ENCODE measurements around the gene MVD.

The MVD gene, protein sequence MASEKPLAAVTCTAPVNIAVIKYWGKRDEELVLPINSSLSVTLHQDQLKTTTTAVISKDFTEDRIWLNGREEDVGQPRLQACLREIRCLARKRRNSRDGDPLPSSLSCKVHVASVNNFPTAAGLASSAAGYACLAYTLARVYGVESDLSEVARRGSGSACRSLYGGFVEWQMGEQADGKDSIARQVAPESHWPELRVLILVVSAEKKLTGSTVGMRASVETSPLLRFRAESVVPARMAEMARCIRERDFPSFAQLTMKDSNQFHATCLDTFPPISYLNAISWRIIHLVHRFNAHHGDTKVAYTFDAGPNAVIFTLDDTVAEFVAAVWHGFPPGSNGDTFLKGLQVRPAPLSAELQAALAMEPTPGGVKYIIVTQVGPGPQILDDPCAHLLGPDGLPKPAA

GRCh38 chr16:88662843-88663606, at the start of gene MVD:
MVD (minus strand) TSS chr16:88663091; CDS start chr16:88663080, 11 bp downstream.
- DNase-seq (ENCODE audit: low spot score), result peak; percentile 99

DNA sequence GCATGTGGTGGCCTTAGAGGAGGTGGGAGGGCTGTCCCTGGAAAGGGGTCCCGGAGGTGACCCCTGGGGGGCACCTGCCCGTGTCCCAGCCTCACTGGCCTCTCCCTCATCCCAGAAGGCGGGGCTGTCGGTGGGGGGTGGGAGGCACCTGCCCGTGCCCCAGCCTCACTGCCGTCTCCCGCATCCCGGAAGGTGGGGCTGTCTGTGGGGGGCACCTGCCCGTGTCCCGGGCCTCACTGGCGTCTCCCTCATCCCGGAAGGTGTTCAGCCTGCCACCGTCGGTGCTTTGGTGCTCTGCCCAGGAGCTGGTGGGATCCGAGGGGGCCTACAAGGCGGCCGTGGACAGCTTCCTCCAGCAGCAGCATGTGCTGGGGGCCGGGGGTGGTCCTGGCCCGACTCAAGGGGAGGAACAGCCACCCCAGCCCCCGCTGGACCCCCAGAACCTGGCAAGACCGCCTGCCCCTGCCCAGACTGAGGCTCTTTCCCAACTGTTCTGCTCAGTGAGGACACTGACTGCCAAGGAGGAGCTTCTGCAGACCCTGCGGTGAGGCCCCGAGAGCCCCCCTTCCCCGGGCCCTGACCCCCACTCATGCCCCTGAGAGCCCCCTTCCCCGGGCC, 49.6 kb upstream of the MVD start:
- DNase-seq (ENCODE audit: low spot score), result no peak

GRCh38 chr16:88711750-88712340, 49.0 kb upstream of the MVD start:
- DNase-seq (ENCODE audit: low spot score), result no peak

DNA sequence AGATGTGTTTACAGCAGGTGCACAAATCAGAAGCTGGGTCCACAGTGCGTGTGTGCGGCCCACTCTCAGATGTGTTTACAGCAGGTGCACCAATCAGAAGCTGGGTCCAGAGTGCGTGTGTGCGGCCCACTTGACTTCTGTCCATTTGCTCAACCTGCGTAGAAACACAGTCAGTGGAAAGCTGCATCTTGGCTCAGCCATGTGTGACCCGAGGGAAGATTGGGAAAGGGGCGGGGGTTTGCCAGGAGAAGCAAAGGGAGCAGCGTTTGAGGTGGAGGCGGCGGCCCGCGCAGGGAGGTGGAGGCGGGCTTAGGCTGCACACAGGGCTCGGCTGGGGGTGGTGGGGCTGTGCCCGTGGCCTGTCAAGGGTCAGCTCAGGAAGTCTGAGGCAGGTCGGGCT, 47.7 kb upstream of the MVD start:
- DNase-seq (ENCODE audit: low spot score), result no peak

DNA sequence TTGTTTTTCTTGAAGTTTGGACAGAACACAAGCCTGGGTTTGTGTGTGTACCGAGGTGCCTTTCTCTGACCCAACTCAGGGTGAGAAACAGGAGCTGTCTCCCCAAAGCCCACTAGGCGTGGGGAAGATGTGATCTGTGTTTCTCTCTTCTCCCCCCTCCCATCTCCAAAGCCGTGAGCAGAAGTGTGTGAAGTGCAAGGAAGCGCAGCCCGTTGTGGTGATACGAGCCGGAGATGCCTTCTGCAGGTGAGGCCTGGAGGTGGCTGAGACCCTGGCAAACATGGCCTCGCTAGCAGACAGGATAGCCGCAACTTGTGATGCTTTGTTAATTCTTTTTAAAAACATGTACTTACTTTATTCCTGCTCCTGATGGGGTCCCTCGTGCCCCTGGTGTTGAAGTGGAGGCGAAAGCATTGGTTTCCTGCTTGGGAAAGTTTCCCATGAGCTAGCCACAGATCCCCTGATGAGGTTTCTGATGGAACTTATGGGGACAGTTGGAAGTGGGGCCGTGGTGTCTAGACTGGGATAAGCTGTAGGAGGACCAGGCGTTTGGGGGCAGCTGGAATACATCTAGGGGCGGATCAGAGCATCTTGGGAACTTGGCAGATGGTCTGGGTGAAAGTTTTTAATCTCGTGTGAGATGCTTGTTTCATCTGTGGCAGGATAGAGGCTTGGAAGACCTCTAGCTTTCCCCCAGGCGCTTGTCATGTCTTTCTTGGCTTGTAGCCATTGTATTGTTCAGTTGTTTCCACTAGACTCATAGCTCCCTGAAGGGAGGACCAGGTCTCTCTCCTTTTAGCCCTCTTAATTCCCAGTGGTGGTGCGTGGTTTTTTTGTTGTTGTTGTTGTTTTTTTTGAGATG, 44.3 kb upstream of the MVD start:
- DNase-seq (ENCODE audit: low spot score), result no peak

- DNase-seq (ENCODE audit: low spot score), result peak; percentile 91
Observed at GRCh38 chr16:88706229-88706964, 43.5 kb upstream of the MVD start, which contains the start of the genes CTU2 and RNF166. CTU2 (plus strand) TSS chr16:88706503; CDS start chr16:88706531, 28 bp downstream. RNF166 (minus strand) TSS chr16:88706408; CDS start chr16:88706325, 83 bp downstream.

DNA sequence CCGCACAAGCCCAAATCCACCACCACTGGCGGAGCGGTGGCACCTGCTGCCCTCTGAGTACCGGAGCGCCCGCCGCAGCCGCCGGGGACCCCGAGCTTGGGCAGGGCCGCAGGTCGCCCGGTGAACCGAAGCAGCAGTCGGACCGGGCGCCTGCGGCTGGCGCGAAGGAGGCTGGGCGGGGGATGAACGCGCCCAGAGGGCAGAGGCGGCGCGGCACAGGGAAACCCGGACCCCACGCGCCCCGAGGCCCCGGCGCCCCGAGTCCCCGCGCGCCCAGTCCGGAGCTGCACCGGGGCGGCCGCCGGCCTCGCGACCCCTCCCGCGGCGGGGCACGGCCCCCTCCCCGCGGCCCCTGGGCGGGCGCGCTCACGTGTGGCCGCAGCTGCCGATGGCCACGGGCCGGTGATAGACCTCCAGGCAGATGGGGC, 42.9 kb upstream of the MVD start:
- no peak for DNase-seq (ENCODE audit: low spot score)

GRCh38 chr16:88705076-88705684, 42.3 kb upstream of the MVD start:
- DNase-seq (ENCODE audit: low spot score), result peak; percentile 65

DNA sequence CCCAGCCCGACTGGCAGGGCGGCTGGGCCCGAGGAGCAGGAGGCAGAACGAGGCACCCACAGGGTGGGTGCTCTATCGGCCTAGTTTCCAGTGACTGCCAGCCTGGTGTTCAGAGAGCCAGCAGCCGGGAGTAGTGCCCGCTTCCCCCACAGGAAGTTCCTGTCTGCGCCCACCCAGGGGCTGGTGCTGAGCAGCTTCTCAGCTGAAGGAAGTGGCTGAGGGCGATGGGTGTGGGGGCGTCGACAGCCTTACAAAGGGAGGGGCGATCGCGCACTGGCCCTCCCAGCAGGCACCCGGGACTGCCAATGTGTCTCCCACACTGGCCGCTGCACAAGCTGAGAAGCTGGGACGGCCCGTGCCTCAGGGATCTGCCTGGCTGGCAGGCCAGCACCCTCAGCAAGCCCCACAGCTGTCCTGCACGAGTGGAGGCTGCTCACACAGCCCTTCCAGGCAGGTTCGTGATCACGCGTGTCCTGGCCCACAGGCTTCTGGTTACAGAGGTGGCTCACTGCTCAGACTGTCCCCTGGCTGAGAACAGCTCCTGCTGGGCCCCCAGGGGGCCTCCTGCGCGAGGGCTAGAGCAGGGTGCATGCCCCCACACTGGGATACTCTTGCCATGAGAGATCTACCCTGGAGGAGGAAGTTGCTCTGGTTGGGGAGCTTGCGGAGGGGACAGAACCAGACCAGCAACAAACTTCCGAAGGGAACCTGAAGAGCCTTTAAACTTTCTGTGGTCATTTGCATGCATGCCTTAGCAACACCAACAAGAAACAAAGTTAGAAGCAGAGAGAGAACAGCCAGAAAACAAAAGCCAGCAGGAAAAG, 40.8 kb upstream of the MVD start:
- peak; percentile 81 for DNase-seq (ENCODE audit: low spot score)

- DNase-seq (ENCODE audit: low spot score), result no peak
Observed at GRCh38 chr16:88702371-88703210, 39.7 kb upstream of the MVD start.

- DNase-seq (ENCODE audit: low spot score), result no peak
Observed at GRCh38 chr16:88701581-88702370, 38.9 kb upstream of the MVD start.

DNA sequence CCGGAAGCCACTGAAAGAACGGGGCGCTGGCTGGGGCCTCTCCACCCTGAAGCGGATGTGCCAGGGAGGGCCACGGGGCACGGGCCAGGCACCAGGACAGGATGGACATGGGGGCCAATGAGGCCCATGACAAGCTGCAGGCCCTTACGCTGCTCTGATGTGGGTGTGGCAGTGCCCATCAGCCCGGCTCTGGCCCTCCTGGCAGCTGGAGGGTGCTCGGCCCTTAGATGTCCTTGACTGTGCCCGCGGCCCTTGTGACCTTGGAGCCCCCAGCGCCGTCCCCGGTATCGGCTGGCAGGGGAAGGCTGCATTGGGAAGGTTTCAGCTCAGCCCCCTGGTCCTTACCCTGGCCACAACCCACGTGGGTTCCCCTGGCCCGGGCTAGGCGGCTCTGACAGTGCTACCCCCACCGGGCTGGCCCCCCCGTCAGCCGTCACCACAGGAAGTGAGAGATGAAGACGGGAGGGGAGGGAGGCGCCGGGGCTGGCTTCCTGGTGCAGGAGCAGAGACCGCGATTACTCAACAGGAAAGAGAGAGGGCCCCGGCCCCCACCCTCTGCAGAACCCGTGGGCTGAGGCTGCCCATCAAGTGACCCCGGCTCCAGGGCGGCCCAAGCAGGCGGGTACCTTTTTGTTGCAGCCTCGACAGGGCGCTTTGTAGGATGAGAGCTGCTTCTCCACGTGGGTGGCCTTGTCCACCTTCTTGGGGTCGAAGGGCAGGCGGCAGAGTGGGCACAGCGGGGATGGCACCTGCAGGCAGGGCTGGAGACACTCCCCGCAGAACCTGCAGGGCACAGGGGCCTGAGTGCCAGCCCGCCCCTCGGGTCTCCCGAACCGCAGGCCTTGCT, 38.0 kb upstream of the MVD start:
- DNase-seq (ENCODE audit: low spot score), result peak; percentile 78

- no peak for DNase-seq (ENCODE audit: low spot score)
Observed at GRCh38 chr16:88700322-88700635, 37.4 kb upstream of the MVD start.

GRCh38 chr16:88699180-88699579, 36.3 kb upstream of the MVD start:
- no peak for DNase-seq (ENCODE audit: low spot score)

DNA sequence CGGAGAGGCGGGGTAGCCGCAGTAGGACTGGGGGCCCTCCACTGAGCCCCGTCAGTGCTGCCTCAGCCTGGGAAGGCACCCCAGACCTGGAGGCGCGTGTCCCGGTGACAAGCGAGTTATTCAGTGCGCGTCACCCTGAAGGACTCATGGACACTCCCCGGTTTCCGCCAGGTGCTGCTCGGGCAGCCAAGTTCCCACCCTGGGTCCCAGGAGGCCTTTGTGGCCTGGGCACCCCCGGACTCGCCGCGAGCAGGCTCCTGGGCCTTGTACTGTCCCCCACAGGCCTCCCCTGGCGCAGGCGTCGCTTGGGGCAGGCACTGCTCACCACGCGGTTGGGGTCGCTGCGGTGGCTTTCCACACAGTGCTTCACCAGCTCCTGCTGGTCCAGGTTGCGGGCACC, 35.8 kb upstream of the MVD start:
- DNase-seq (ENCODE audit: low spot score), result no peak

GRCh38 chr16:88697831-88698615, 35.1 kb upstream of the MVD start:
- no peak for DNase-seq (ENCODE audit: low spot score)

Data from Ammon's horn (tissue), 1 donor.